Measurements from ENCODE around the gene ST3GAL4.

- TF ChIP-seq CTCF (IDR thresholded peaks at IDR 0.05), result no peak
- TF ChIP-seq EZH2 (IDR thresholded peaks at IDR 0.05; ENCODE audit: borderline replicate concordance, insufficient read depth, low read depth, low read length, poor library complexity, severe bottlenecking), result no peak
These were observed 13.7 kb upstream of the ST3GAL4 start for GRCh38 chr11:126341760-126342161.
